Stomach (tissue), 4 donors: ENCODE data around the gene CAMK2G.

Source experiments
- EP300 ChIP-seq: sonication (generic); formaldehyde crosslinking; IDR thresholded peaks from one replicate; pipeline ENCODE4 v1.6.1; 2017; ENCODE audit warnings: antibody characterized with exemption
- POLR2A ChIP-seq, 4 donors: fragments of 450-650 bp; IDR thresholded peaks; one replicate each; pipeline ENCODE4 v1.6.1; 2016; ENCODE audit warnings: antibody characterized with exemption in 4 of 4, control low read depth in 2 of 4, mild to moderate bottlenecking in 1 of 4, moderate library complexity in 1 of 4
- POLR2AphosphoS5 ChIP-seq, 3 donors: sonication (generic); formaldehyde crosslinking; IDR thresholded peaks; one replicate each; pipeline ENCODE4 v1.6.1; 2016; ENCODE audit warnings: antibody characterized with exemption in 3 of 3
- TF ChIP-seq, protein P1 (sequence below), 7 experiments: fragments of 450-650 bp in 4 of 7; fragments of 200-600 bp in 3 of 7; sonication (generic) in 3 of 7; IDR thresholded peaks; one replicate each; pipeline ENCODE4 v1.5.1; 2016 to 2019; ENCODE audit warnings: antibody characterized with exemption in 7 of 7, control low read depth in 2 of 7, mild to moderate bottlenecking in 1 of 7

GRCh38 chr10:73806176-73806950, 68.0 kb downstream of the CAMK2G start:
- TF ChIP-seq POLR2A (IDR thresholded peaks at IDR 0.05): no peak
- TF ChIP-seq, protein P1, sequence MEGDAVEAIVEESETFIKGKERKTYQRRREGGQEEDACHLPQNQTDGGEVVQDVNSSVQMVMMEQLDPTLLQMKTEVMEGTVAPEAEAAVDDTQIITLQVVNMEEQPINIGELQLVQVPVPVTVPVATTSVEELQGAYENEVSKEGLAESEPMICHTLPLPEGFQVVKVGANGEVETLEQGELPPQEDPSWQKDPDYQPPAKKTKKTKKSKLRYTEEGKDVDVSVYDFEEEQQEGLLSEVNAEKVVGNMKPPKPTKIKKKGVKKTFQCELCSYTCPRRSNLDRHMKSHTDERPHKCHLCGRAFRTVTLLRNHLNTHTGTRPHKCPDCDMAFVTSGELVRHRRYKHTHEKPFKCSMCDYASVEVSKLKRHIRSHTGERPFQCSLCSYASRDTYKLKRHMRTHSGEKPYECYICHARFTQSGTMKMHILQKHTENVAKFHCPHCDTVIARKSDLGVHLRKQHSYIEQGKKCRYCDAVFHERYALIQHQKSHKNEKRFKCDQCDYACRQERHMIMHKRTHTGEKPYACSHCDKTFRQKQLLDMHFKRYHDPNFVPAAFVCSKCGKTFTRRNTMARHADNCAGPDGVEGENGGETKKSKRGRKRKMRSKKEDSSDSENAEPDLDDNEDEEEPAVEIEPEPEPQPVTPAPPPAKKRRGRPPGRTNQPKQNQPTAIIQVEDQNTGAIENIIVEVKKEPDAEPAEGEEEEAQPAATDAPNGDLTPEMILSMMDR (IDR thresholded peaks at IDR 0.05): no peak
- no peak for TF ChIP-seq POLR2AphosphoS5 (IDR thresholded peaks at IDR 0.05)
- no peak for TF ChIP-seq EP300
